Measurements from ENCODE around the gene IFT172.

IFT172 gene

DNA sequence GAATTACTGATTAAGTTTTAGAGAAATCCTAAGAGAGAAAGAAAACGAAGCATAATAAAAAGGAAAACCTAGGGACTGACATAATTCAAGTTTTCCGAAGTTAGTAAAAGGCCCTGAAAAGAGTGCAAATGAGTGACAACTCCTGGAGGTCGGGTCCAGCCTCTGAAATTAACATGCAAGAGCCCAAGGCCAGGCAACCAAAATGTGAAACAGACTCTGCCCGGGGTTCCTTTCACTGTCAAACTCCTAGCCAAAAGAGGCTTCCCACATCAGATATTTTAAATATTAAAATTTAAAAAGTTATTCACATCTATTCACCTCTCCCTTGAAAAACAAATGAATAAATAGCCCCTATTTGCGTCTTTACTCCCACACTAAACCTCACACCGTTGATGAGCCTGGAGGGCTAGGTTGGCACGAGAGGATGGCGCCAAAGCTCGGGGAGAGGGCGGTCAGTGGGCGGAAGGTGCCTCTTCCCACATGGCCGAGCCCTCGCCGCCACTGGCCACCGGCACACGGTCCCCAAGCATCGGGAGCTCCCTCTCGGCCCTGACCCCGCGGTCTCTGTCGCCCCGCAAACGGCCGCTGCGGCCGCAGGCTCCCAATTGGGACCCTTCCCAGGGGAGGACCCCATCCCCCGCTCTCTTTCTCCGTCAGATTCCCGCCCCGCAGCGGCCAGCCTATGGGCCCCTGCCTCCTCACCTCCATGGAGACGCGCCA, 80.8 kb downstream of the IFT172 start:
- H3K27ac ChIP-seq: peak overlapping the region; percentile 89
- no peak for TF ChIP-seq ZFX (IDR thresholded peaks at IDR 0.05; ENCODE audit: borderline replicate concordance)
- TF ChIP-seq, protein P1, sequence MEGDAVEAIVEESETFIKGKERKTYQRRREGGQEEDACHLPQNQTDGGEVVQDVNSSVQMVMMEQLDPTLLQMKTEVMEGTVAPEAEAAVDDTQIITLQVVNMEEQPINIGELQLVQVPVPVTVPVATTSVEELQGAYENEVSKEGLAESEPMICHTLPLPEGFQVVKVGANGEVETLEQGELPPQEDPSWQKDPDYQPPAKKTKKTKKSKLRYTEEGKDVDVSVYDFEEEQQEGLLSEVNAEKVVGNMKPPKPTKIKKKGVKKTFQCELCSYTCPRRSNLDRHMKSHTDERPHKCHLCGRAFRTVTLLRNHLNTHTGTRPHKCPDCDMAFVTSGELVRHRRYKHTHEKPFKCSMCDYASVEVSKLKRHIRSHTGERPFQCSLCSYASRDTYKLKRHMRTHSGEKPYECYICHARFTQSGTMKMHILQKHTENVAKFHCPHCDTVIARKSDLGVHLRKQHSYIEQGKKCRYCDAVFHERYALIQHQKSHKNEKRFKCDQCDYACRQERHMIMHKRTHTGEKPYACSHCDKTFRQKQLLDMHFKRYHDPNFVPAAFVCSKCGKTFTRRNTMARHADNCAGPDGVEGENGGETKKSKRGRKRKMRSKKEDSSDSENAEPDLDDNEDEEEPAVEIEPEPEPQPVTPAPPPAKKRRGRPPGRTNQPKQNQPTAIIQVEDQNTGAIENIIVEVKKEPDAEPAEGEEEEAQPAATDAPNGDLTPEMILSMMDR (IDR thresholded peaks at IDR 0.05): no peak

DNA sequence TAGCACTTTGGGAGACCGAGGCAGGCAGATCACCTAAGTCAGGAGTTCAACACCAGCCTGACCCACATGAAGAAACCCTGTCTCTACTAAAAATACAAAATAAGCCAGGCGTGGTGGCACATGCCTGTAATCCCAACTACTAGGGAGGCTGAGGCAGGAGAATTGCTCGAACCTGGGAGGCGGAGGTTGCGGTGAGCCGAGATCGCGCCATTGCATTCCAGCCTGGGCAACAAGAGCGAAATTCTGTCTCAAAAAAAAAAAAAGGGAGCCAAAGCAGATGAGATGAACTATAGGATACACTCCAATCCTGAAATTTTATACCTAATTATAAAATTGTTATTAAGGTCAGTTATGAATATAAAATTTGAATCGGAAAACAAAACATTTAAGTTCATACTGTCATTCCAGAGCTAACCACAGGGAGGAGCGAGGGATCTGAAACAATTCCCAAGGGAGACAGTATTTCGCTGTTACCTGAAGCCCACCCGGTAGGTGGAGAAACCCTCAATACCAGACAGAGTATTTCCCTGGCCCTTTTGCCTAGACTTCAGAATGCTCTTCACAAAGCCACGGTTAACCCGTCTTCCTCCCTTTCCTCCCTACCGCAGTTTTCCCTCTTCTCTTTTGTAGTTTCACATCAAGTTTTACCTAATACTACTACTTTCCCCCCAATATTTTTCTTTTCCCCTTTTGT, 81.6 kb downstream of the IFT172 start:
- no peak for TF ChIP-seq ZFX (IDR thresholded peaks at IDR 0.05; ENCODE audit: borderline replicate concordance)
- TF ChIP-seq, protein P1 (IDR thresholded peaks at IDR 0.05): peak; percentile 76
- H3K27ac ChIP-seq: peak overlapping the region; percentile 89

DNA sequence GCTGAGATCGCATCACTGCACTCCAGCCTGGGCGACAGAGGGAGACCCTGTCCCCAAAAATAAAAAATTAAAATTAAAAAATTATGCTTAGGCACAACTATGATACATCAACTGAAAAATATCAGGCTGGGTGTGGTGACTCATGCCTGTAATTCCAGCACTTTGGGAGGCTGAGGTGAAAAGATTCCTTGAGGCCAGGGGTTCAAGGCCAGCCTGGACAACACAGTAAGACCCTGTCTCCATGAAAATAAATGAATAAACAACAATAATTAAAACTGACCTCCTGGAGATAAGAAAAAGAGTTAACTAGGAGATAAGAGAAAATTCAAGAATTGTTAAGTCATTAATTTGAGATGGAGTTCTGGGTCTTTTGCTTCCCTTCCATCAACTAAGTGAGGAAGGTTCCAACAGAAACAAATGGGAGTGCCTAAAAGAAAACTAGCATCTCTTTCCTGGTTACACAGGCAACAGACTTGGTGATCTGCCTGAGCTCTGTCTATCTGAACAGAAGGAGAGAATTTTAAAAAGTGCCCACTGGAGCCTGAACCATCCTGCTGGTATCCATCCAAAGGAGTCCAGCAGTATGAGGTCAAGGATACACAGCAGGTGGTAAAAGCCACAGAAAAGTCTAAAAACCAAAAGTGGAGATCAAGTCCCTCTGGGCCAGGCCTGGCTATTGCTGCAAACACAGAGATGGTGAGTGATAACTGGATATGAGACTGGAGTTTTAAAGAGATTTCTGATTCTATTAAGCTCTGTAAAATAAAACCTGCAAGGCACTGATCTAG, 89.0 kb downstream of the IFT172 start:
- no peak overlapping the region for H3K27ac ChIP-seq
- TF ChIP-seq, protein P1 (IDR thresholded peaks at IDR 0.05): no peak
- no peak for TF ChIP-seq ZFX (IDR thresholded peaks at IDR 0.05; ENCODE audit: borderline replicate concordance)

DNA sequence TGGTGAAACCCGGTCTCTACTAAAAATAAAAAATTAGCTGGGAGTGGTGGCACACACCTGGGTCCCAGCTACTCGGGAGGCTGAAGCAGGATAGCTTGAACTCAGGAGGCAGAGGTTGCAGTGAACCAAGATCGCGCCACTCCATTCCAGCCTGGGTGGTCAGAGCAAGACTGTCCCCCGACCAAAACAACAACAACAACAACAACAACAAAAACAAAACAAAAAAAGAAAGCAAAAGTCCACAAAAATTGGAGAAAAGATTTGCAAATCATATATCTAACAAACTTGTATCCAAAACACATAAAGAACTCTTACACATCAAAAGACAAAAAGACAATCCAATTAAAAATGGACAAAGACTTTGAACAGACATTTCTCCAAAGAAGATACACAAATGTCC, 90.6 kb downstream of the IFT172 start:
- no peak overlapping the region for H3K27ac ChIP-seq
- TF ChIP-seq, protein P1 (IDR thresholded peaks at IDR 0.05): no peak
- TF ChIP-seq ZFX (IDR thresholded peaks at IDR 0.05; ENCODE audit: borderline replicate concordance): no peak
